ENCODE measurements around the gene DERA.
"Not testable (repeated sequence)": the region's sequence is repeated elsewhere in the genome, so short reads cannot be mapped to it uniquely, and the experiment has no call there.

DERA gene

DNA sequence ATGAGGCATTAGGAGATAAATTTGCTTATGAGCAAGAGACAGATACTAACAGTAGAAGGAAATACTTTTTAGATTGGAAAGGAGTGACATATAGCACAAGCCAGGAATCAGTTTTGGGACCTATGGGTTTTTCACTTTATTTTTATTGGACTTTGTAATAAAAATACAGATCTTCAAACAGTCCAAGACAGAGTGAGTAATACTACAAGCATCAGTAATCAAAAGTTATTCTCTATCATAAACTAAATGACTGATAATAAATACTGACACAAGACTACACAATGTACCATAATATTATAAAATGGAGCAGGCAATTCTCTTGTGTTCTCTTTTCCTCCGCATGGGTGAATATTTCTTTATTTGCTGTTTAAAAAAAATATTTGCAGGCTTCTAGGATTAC lies 85.8 kb downstream of the DERA start:
- H3K36me3 Mint-ChIP-seq (ENCODE audit: low read depth): peaks cover 23% of the 10 kb centered on the region
- H3K4me1 Mint-ChIP-seq (ENCODE audit: low read depth): no peaks in the 10 kb centered on the region
- no peaks in the 10 kb centered on the region for H3K27me3 Mint-ChIP-seq
- no peak overlapping the region for H3K27ac Mint-ChIP-seq
- H3K4me3 Mint-ChIP-seq: no peak overlapping the region
- H3K9me3 Mint-ChIP-seq: no peaks in the 10 kb centered on the region

DNA sequence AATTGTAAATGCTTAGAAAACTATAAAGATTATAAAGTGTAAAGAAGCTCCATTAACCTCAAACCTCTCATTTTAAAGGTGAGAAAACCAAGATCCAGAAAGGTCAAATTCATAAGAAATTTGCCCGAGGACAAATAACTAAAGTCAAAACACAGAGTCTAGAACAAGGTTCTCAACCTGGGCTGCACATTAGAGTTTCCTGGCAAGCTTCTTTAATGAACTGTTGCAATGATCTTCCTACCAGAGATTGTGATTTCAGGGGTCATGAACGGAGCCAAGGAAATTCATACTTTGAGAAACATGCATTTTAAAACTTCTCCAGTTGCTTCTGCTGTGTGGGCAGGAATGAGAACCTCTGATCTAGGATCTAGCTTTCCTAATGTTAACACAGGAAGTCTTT lies 86.8 kb downstream of the DERA start:
- Mint-ChIP-seq H3K4me3 (no peak overlapping the region), H3K36me3 (ENCODE audit: low read depth) (peaks cover 19% of the 10 kb centered on the region), H3K4me1 (ENCODE audit: low read depth) (no peaks in the 10 kb centered on the region), H3K27ac (no peak overlapping the region), H3K27me3 (no peaks in the 10 kb centered on the region), H3K9me3 (no peaks in the 10 kb centered on the region)

DNA sequence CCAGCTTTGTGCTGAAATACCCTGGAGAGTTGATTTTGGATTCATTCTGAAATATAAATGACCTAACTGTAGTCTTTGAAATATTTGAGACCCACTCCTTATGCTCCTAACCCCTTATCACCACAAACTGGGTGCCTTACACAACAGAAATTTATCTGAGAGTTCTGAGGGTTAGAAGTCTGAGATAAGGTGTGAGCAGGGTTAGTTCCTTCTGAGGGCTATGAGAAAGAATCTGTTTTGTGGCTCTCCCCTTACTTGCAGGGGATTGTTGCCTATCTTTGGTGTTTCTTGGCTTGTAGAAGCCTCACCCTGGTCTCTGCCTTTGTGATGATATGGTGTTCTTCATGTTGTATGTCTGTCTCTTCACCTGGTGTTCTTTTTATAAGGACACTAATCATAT lies 91.7 kb downstream of the DERA start:
- no peaks in the 10 kb centered on the region for H3K9me3 Mint-ChIP-seq
- H3K4me3 Mint-ChIP-seq: no peak overlapping the region
- no peaks in the 10 kb centered on the region for H3K4me1 Mint-ChIP-seq (ENCODE audit: low read depth)
- H3K27me3 Mint-ChIP-seq: no peaks in the 10 kb centered on the region
- no peak overlapping the region for H3K27ac Mint-ChIP-seq
- peaks cover 20% of the 10 kb centered on the region for H3K36me3 Mint-ChIP-seq (ENCODE audit: low read depth)

DNA sequence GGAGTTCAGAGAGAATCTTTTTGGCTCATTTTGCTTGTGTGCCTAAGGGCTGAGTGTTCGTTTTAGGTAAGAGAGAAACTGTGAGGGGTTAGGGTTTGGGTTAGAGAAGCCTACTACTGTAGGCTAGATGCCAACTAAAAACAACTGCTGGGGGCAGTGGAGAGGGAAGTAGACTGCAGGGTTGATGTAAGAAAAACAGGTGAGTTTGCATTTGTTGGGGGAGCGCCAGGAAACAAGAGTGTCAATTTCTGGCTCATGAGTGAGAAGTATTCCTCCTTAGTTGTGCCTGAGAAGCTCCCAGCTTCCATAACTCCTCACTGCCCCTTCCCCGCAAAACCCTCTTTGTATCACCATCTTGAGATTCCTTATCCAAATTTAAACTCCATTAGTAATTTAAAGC lies 92.3 kb downstream of the DERA start:
- no peaks in the 10 kb centered on the region for H3K9me3 Mint-ChIP-seq

GRCh38 chr12:16006752-16007151 lies 95.6 kb downstream of the DERA start:
- Mint-ChIP-seq H3K4me3 (no peak overlapping the region), H3K27ac (no peak overlapping the region), H3K36me3 (ENCODE audit: low read depth) (peaks cover 24% of the 10 kb centered on the region), H3K9me3 (no peaks in the 10 kb centered on the region), H3K27me3 (no peaks in the 10 kb centered on the region), H3K4me1 (ENCODE audit: low read depth) (no peaks in the 10 kb centered on the region)

More for the DNA sequence above, 92.3 kb downstream of the DERA start:
- no peak overlapping the region for H3K27ac Mint-ChIP-seq
- H3K36me3 Mint-ChIP-seq (ENCODE audit: low read depth): peaks cover 20% of the 10 kb centered on the region
- no peaks in the 10 kb centered on the region for H3K27me3 Mint-ChIP-seq
- H3K4me1 Mint-ChIP-seq (ENCODE audit: low read depth): no peaks in the 10 kb centered on the region
- H3K4me3 Mint-ChIP-seq: no peak overlapping the region

DNA sequence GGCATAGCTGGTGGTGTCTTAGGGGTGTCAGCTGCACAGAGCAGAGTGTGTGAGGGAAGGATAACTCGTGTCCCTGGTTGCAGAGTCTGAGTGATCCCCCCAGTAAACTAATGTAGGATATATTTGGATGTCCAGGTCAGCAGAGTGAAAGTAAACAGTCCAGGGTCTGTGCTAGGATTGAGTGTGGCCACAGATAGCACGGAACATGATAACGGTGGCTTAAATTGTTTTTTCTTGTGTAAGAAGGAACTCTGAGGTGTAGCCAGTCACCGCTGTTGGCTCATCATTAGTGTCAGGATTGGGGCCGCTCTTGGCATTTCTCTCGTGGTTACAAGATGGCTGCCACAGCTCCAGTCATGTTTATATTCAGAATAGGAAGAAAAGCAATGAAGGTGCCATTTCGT lies 97.3 kb downstream of the DERA start:
- H3K9me3 Mint-ChIP-seq: peaks cover 5% of the 10 kb centered on the region
- no peaks in the 10 kb centered on the region for H3K4me1 Mint-ChIP-seq (ENCODE audit: low read depth)
- no peak overlapping the region for H3K27ac Mint-ChIP-seq
- peaks cover 40% of the 10 kb centered on the region for H3K36me3 Mint-ChIP-seq (ENCODE audit: low read depth)
- no peaks in the 10 kb centered on the region for H3K27me3 Mint-ChIP-seq
- no peak overlapping the region for H3K4me3 Mint-ChIP-seq

DNA sequence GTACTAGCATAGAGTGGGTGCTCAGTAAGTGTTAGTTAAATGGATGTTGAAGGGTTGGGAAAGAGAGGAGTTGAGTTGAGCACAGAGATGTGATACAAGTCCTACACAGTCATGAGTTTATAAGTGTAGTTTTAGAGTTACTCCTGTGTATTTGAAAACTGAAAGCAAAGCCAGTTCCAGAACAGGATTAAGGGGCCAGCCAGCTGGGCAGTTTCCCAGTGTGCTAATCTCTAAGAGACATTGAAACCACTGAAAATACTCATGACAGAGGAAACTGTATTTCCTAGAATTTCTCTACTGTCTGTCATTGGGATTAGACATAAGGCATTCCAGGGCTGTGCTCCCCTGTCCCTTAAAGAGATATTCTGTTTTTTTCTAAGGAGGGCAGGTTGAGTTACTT lies 101.0 kb downstream of the DERA start:
- H3K9me3 Mint-ChIP-seq: peaks cover 24% of the 10 kb centered on the region
- H3K4me1 Mint-ChIP-seq (ENCODE audit: low read depth): no peaks in the 10 kb centered on the region
- H3K4me3 Mint-ChIP-seq: no peak overlapping the region
- H3K27me3 Mint-ChIP-seq: no peaks in the 10 kb centered on the region
- H3K36me3 Mint-ChIP-seq (ENCODE audit: low read depth): peaks cover 57% of the 10 kb centered on the region
- no peak overlapping the region for H3K27ac Mint-ChIP-seq

- not testable (repeated sequence) for H3K4me3 Mint-ChIP-seq; H3K4me1 Mint-ChIP-seq (ENCODE audit: low read depth); H3K27ac Mint-ChIP-seq; H3K27me3 Mint-ChIP-seq
- Mint-ChIP-seq H3K9me3 (peaks cover 24% of the 10 kb centered on the region), H3K36me3 (ENCODE audit: low read depth) (peaks cover 67% of the 10 kb centered on the region)
These were observed 102.6 kb downstream of the DERA start for GRCh38 chr12:16013722-16014121.

DNA sequence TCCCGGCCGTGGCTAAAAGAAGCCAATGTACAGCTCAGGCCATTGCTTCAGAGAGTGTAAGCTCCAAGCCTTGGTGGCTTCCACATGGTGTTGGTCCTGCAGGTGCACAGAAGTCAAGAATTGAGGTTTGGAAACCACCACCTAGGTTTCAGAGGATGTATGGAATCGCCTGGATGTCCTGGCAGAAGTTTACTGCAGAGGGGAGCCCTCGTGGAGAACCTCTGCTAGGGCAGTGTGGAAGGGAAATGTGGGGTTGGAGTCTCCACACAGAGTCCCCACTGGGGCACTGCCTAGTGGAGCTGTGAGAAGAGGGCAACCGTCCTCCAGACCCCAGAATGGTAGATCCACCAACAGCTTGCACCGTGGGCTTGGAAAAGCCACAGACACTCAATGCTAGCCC lies 103.3 kb downstream of the DERA start:
- H3K27me3 Mint-ChIP-seq; H3K4me3 Mint-ChIP-seq; H3K4me1 Mint-ChIP-seq (ENCODE audit: low read depth); H3K27ac Mint-ChIP-seq: not testable (repeated sequence)
- Mint-ChIP-seq H3K36me3 (ENCODE audit: low read depth) (peaks cover 74% of the 10 kb centered on the region), H3K9me3 (peaks cover 24% of the 10 kb centered on the region)

GRCh38 chr12:16016748-16017147 lies 105.6 kb downstream of the DERA start:
- Mint-ChIP-seq H3K27me3 (no peaks in the 10 kb centered on the region), H3K9me3 (peaks cover 37% of the 10 kb centered on the region), H3K36me3 (ENCODE audit: low read depth) (peaks cover 84% of the 10 kb centered on the region), H3K4me1 (ENCODE audit: low read depth) (no peaks in the 10 kb centered on the region), H3K27ac (no peak overlapping the region), H3K4me3 (no peak overlapping the region)

DNA sequence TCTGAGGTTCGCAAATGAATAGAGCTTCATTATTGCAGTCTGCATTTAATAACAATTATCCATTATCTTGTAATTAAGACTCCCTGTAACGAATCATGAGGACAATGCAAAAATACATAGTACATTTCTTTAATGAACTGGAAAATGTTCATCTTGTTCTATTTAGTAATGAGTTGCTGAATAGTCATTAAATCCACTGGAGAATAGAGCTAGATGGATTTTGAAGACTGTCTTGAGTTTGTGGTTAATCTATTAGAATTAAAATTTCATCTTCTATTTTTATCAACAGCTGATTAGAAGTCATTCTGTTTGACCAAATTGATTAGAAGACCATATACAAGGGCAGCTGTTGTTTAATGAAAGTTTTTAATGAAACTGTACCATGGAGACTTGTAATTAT lies 107.2 kb downstream of the DERA start:
- H3K4me1 Mint-ChIP-seq (ENCODE audit: low read depth): no peaks in the 10 kb centered on the region
- H3K27ac Mint-ChIP-seq: no peak overlapping the region
- H3K9me3 Mint-ChIP-seq: peaks cover 43% of the 10 kb centered on the region
- peaks cover 80% of the 10 kb centered on the region for H3K36me3 Mint-ChIP-seq (ENCODE audit: low read depth)
- H3K4me3 Mint-ChIP-seq: no peak overlapping the region
- H3K27me3 Mint-ChIP-seq: no peaks in the 10 kb centered on the region

- no peaks in the 10 kb centered on the region for H3K4me1 Mint-ChIP-seq (ENCODE audit: low read depth)
- H3K4me3 Mint-ChIP-seq: no peak overlapping the region
- H3K27me3 Mint-ChIP-seq: no peaks in the 10 kb centered on the region
- H3K36me3 Mint-ChIP-seq (ENCODE audit: low read depth): peaks cover 77% of the 10 kb centered on the region
- peaks cover 40% of the 10 kb centered on the region for H3K9me3 Mint-ChIP-seq
- no peak overlapping the region for H3K27ac Mint-ChIP-seq
These were observed 108.0 kb downstream of the DERA start for GRCh38 chr12:16019136-16019535.

- Mint-ChIP-seq H3K4me3 (no peak overlapping the region), H3K27me3 (no peaks in the 10 kb centered on the region), H3K36me3 (ENCODE audit: low read depth) (peaks cover 71% of the 10 kb centered on the region), H3K4me1 (ENCODE audit: low read depth) (no peaks in the 10 kb centered on the region), H3K27ac (no peak overlapping the region), H3K9me3 (peaks cover 35% of the 10 kb centered on the region)
These were observed 108.9 kb downstream of the DERA start for GRCh38 chr12:16020031-16020430.

DNA sequence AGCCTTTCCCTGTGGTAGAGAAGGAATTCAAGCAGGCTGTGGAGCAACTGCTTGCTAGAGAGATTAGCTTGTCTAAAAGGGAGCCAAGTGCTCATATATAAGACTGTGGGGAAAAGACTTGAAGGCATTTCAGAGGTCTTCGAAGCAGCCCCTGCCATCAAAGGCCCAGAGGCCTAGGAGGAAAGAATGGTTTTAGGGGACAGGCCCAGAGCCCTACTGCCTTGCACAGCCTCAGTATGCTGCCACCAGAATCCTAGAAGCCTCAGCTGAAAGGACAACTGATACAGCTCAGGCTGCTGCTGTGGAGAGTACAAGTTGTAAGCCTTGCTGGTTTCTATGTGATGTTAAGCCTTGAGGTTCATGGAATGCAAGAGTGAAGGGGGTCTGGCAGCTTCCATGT lies 109.9 kb downstream of the DERA start:
- H3K27ac Mint-ChIP-seq: no peak overlapping the region
- H3K9me3 Mint-ChIP-seq: peaks cover 34% of the 10 kb centered on the region
- no peaks in the 10 kb centered on the region for H3K4me1 Mint-ChIP-seq (ENCODE audit: low read depth)
- no peaks in the 10 kb centered on the region for H3K27me3 Mint-ChIP-seq
- no peak overlapping the region for H3K4me3 Mint-ChIP-seq
- H3K36me3 Mint-ChIP-seq (ENCODE audit: low read depth): peaks cover 62% of the 10 kb centered on the region

DNA sequence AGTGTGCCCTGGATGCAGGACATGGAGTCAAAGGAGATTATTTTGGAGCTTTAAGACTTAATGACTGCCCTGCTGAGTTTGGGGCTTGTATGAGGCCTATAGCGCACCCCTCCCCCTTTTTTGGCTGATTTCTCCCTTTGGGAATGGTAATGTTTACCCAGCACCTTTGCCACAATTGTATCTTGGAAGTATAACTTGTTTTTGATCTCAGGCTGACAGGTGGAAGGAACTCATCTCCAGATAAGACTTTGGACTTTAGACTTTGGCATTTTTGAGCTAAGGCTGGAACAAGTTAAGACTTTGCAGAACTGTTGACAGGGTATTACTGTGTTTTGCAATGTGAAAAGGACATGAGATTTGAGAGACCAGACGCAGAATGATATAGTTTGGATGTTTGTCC lies 110.5 kb downstream of the DERA start:
- Mint-ChIP-seq H3K27ac (no peak overlapping the region), H3K9me3 (peaks cover 34% of the 10 kb centered on the region), H3K27me3 (no peaks in the 10 kb centered on the region), H3K36me3 (ENCODE audit: low read depth) (peaks cover 61% of the 10 kb centered on the region), H3K4me3 (no peak overlapping the region), H3K4me1 (ENCODE audit: low read depth) (no peaks in the 10 kb centered on the region)

GRCh38 chr12:16027002-16027401 lies 115.9 kb downstream of the DERA start:
- H3K4me3 Mint-ChIP-seq: no peak overlapping the region
- peaks cover 31% of the 10 kb centered on the region for H3K36me3 Mint-ChIP-seq (ENCODE audit: low read depth)
- H3K27ac Mint-ChIP-seq: no peak overlapping the region
- peaks cover 14% of the 10 kb centered on the region for H3K9me3 Mint-ChIP-seq
- no peaks in the 10 kb centered on the region for H3K4me1 Mint-ChIP-seq (ENCODE audit: low read depth)
- H3K27me3 Mint-ChIP-seq: no peaks in the 10 kb centered on the region

GRCh38 chr12:16030744-16031143 lies 119.6 kb downstream of the DERA start:
- no peaks in the 10 kb centered on the region for H3K9me3 Mint-ChIP-seq
- H3K27ac Mint-ChIP-seq: no peak overlapping the region
- peaks cover 33% of the 10 kb centered on the region for H3K36me3 Mint-ChIP-seq (ENCODE audit: low read depth)
- no peaks in the 10 kb centered on the region for H3K27me3 Mint-ChIP-seq
- no peak overlapping the region for H3K4me3 Mint-ChIP-seq
- no peaks in the 10 kb centered on the region for H3K4me1 Mint-ChIP-seq (ENCODE audit: low read depth)

Data from stimulated activated naive CD8-positive, alpha-beta T cell treated with anti-CD3 and anti-CD28 coated beads, Interleukin-15, Interleukin-2, amounts not matched to agents 100 ng/mL and 50 ng/mL, for 24 hours (primary cell).